ENCODE data around the gene ADNP. TPM values are rescaled to one million over a fixed set of nuclear protein-coding genes. Genes with fewer than 3 reads are reported as not detected.

ADNP gene
- total and polyA plus RNA-seq, 2 donors (not counting 1 experiment from before 2014, with no cell fraction given), result 20.4 to 94.8 TPM

- CTCF ChIA-PET, result interaction anchor here (1.0 to 1.9 kb wide), 4 partner anchors 12 to 110 kb away, joined by 3 to 8 read pairs (median 6); partner anchors contain the start of gene BCAS4
- Mint-ChIP-seq H3K9me3 (ENCODE audit: insufficient read depth) (no peaks in the 10 kb centered on the region), H3K4me3 (no peak overlapping the region), H3K27ac (no peak overlapping the region), H3K4me1 (peaks cover 32% of the 10 kb centered on the region), H3K27me3 (no peaks in the 10 kb centered on the region)
- no peak for TF ChIP-seq EZH2 (IDR thresholded peaks at IDR 0.05; ENCODE audit: borderline replicate concordance, insufficient read depth, low read depth, low read length, poor library complexity, severe bottlenecking)
- no peak for TF ChIP-seq CTCF (IDR thresholded peaks at IDR 0.05)
- Histone ChIP-seq H3K4me2 (replicated peaks; ENCODE audit: low read depth, low read length, poor library complexity, severe bottlenecking) (no peak overlapping the region), H3K27ac (ENCODE audit: low read length in 2 of 2) (no peak overlapping the region), H3K9ac (ENCODE audit: low read length) (no peak overlapping the region), H2AFZ (ENCODE audit: insufficient read depth, low read depth, low read length, poor library complexity, severe bottlenecking) (no peak overlapping the region), H3K4me3 (ENCODE audit: control extremely low read depth in 1 of 5, extremely low read depth in 1 of 5, insufficient read depth in 1 of 5, low read depth in 2 of 5, low read length in 4 of 5) (no peak overlapping the region), H3K4me1 (ENCODE audit: control insufficient read depth in 2 of 2, insufficient read depth in 2 of 2, low read length in 2 of 2) (peaks cover 6 to 7% of the 10 kb centered on the region in 2 donors), H4K20me1 (ENCODE audit: control insufficient read depth, insufficient read depth, low read length, poor library complexity, severe bottlenecking) (peaks cover 34% of the 10 kb centered on the region), H3K9me3 (ENCODE audit: control extremely low read depth in 1 of 3, control insufficient read depth in 2 of 3, insufficient read depth in 1 of 3, low read length in 2 of 3) (no peaks in the 10 kb centered on the region), H3K79me2 (ENCODE audit: control insufficient read depth, insufficient read depth, low read length) (peaks cover 59% of the 10 kb centered on the region), H3K27me3 (replicated peaks in 1 of 4; ENCODE audit: control extremely low read depth in 1 of 4, control insufficient read depth in 3 of 4, insufficient read depth in 4 of 4, low read length in 3 of 4) (no peaks in the 10 kb centered on the region), H3K36me3 (replicated peaks in 1 of 2; ENCODE audit: control extremely low read depth in 1 of 2, control insufficient read depth in 1 of 2, extremely low read depth in 1 of 2, insufficient read depth in 2 of 2, low read length in 1 of 2) (peaks cover 0 to 64% of the 10 kb centered on the region in 2 experiments)
- WGBS (ENCODE audit: insufficient coverage), result 100% methylated on average over 2 of the region's 7 CpGs
- POLR2A ChIA-PET, result no interaction called here
- DNase-seq (no peak), ATAC-seq (ENCODE audit: low read depth) (no peak)
- intact Hi-C loops (cut with micrococcal nuclease), result no loop called here
These were observed 31.0 kb downstream of the ADNP start for GRCh38 chr20:50900261-50900660.

- H3K4me1 Mint-ChIP-seq, result peaks cover 15% of the 10 kb centered on the region
- Histone ChIP-seq H3K4me3 (ENCODE audit: control extremely low read depth in 1 of 5, extremely low read depth in 1 of 5, insufficient read depth in 1 of 5, low read depth in 2 of 5, low read length in 4 of 5) (no peak overlapping the region), H2AFZ (ENCODE audit: insufficient read depth, low read depth, low read length, poor library complexity, severe bottlenecking) (no peak overlapping the region), H4K20me1 (ENCODE audit: control insufficient read depth, insufficient read depth, low read length, poor library complexity, severe bottlenecking) (peaks cover 26% of the 10 kb centered on the region), H3K9ac (ENCODE audit: low read length) (no peak overlapping the region), H3K9me3 (ENCODE audit: control extremely low read depth in 1 of 3, control insufficient read depth in 2 of 3, insufficient read depth in 1 of 3, low read length in 2 of 3) (no peaks in the 10 kb centered on the region), H3K79me2 (ENCODE audit: control insufficient read depth, insufficient read depth, low read length) (peaks cover 41% of the 10 kb centered on the region), H3K4me2 (replicated peaks; ENCODE audit: low read depth, low read length, poor library complexity, severe bottlenecking) (no peak overlapping the region), H3K27ac (ENCODE audit: low read length in 2 of 2) (no peak overlapping the region), H3K4me1 (ENCODE audit: control insufficient read depth in 2 of 2, insufficient read depth in 2 of 2, low read length in 2 of 2) (no peaks in the 10 kb centered on the region), H3K36me3 (replicated peaks in 1 of 2; ENCODE audit: control extremely low read depth in 1 of 2, control insufficient read depth in 1 of 2, extremely low read depth in 1 of 2, insufficient read depth in 2 of 2, low read length in 1 of 2) (peaks cover 7 to 76% of the 10 kb centered on the region in 2 experiments), H3K27me3 (replicated peaks in 1 of 4; ENCODE audit: control extremely low read depth in 1 of 4, control insufficient read depth in 3 of 4, insufficient read depth in 4 of 4, low read length in 3 of 4) (no peaks in the 10 kb centered on the region)
- WGBS (ENCODE audit: insufficient coverage), result no CpG with 5 or more reads among the region's 1 CpG
- no peaks in the 10 kb centered on the region for H3K27me3 Mint-ChIP-seq
- no peak overlapping the region for H3K4me3 Mint-ChIP-seq
- ATAC-seq (ENCODE audit: low read depth) (no peak), DNase-seq (no peak)
- H3K27ac Mint-ChIP-seq, result no peak overlapping the region
- no peaks in the 10 kb centered on the region for H3K9me3 Mint-ChIP-seq (ENCODE audit: insufficient read depth)
- TF ChIP-seq CTCF (IDR thresholded peaks at IDR 0.05) (no peak), EZH2 (IDR thresholded peaks at IDR 0.05; ENCODE audit: borderline replicate concordance, insufficient read depth, low read depth, low read length, poor library complexity, severe bottlenecking) (no peak)
- intact Hi-C loops (cut with micrococcal nuclease), result loop anchor here (5.0 kb wide), 1 partner anchor 56 kb away; no protein-coding TSS in a partner anchor
- CTCF ChIA-PET, result interaction anchor here (1.1 kb wide), 1 partner anchor 104 kb away, joined by 7 read pairs; the partner anchor contains the start of gene BCAS4
- POLR2A ChIA-PET, result interaction anchor here (1.6 kb wide), 1 partner anchor 99 kb away, joined by 3 read pairs; no protein-coding TSS in a partner anchor
These were observed 32.8 kb downstream of the ADNP start for GRCh38 chr20:50898475-50898874.

All from B cell (primary cell).